ENCODE measurements around the gene C5orf52. TPM values are rescaled to one million over a fixed set of nuclear protein-coding genes. Genes with fewer than 3 reads are reported as not detected.
"Not testable (repeated sequence)": the region's sequence is repeated elsewhere in the genome, so short reads cannot be mapped to it uniquely, and the experiment has no call there.

Gene C5orf52
- total RNA-seq, 4 donors from 2014 or later: not detected

GRCh38 chr5:157690690-157691433 is 19.5 kb downstream of the C5orf52 start:
- DNase-seq (ENCODE audit: low spot score in 2 of 2): peak in 1 of 2 donors; percentile 53
- TF ChIP-seq POLR2A (IDR thresholded peaks at IDR 0.05): no peak
- TF ChIP-seq, protein P1, sequence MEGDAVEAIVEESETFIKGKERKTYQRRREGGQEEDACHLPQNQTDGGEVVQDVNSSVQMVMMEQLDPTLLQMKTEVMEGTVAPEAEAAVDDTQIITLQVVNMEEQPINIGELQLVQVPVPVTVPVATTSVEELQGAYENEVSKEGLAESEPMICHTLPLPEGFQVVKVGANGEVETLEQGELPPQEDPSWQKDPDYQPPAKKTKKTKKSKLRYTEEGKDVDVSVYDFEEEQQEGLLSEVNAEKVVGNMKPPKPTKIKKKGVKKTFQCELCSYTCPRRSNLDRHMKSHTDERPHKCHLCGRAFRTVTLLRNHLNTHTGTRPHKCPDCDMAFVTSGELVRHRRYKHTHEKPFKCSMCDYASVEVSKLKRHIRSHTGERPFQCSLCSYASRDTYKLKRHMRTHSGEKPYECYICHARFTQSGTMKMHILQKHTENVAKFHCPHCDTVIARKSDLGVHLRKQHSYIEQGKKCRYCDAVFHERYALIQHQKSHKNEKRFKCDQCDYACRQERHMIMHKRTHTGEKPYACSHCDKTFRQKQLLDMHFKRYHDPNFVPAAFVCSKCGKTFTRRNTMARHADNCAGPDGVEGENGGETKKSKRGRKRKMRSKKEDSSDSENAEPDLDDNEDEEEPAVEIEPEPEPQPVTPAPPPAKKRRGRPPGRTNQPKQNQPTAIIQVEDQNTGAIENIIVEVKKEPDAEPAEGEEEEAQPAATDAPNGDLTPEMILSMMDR (IDR thresholded peaks at IDR 0.05): no peak
- intact Hi-C loops (cut with DNase I; ENCODE audit: low total_unique reads): no loop called here
- 62 to 86% methylated on average over 40 to 53 of the region's 53 CpGs for WGBS, 2 donors
- no peak overlapping the region for H3K4me3 ChIP-seq (ENCODE audit: low read depth, poor library complexity, severe bottlenecking)

DNA sequence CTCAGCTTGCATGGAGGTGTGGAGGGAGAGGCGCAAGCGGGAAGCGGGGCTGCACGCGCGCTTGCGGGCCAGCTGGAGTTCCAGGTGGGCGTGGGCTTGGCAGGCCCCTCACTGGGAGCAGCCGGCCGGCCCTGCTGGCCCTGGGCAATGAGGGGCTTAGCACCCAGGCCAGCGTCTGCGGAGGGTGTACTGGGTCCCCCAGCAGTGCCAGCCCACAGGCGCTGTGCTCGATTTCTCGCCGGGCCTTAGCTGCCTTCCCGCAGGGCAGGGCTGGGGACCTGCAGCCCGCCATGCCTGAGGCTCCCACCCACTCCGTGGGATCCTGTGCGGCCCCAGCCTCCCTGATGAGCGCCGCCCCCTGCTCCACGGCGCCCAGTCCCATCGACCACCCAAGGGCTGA is 22.5 kb downstream of the C5orf52 start:
- DNase-seq (ENCODE audit: low spot score in 2 of 2); H3K4me3 ChIP-seq (ENCODE audit: low read depth, poor library complexity, severe bottlenecking); intact Hi-C loops (cut with DNase I; ENCODE audit: low total_unique reads): not testable (repeated sequence)
- 89 to 95% methylated on average over 24 to 25 of the region's 25 CpGs for WGBS, 2 donors

DNA sequence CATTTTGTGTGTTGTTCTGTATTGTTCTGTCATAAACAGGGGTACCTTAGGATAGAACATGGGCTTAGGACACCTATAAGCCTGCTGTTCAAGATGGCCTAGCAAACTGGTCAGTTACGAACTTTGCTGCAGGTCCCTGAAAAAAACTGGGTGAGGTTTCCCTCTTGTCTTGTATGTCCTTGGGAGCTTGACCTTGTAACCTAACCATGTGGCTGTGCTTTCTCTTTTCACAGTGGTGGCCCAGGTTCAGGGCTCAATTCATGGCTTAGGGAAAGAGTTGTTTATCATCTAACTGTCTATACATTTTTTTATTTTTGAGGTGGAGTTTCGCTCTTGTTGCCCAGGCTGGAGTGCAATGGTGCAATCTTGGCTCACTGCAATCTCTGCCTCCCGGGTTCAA is 24.8 kb downstream of the C5orf52 start:
- H3K4me3 ChIP-seq (ENCODE audit: low read depth, poor library complexity, severe bottlenecking); DNase-seq (ENCODE audit: low spot score in 2 of 2); intact Hi-C loops (cut with DNase I; ENCODE audit: low total_unique reads): not testable (repeated sequence)
- 91 to 96% methylated on average over 3 of the region's 3 CpGs for WGBS, 2 donors

GRCh38 chr5:157698674-157699073 is 27.3 kb downstream of the C5orf52 start:
- WGBS, 2 donors: 71 to 90% methylated on average over 4 of the region's 4 CpGs

DNA sequence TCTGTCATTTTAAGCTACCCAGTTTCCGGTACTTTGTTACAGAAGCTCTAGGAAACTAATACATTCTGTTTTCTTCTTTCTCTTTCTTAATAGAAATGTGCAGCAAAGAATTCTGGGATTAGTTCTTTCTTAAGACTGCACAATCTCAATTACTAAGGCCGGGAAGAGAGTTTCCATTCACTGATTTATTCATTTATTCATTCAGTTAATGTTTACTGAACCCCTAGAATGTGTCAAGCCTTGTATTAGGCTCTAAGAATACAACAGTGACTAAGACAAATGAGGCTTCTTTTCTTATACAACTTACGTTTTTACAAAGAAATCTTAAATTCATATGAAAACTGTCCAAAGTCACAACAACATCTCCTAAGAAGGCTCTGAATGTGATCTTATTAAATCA is 32.4 kb downstream of the C5orf52 start:
- H3K4me3 ChIP-seq (ENCODE audit: low read depth, poor library complexity, severe bottlenecking): no peak overlapping the region
- intact Hi-C loops (cut with DNase I; ENCODE audit: low total_unique reads): no loop called here
- WGBS, 2 donors: 74 to 75% methylated on average over 3 of the region's 3 CpGs
- TF ChIP-seq, protein P1 (IDR thresholded peaks at IDR 0.05): no peak
- TF ChIP-seq POLR2A (IDR thresholded peaks at IDR 0.05): no peak
- DNase-seq (ENCODE audit: low spot score in 2 of 2): no peak

More at GRCh38 chr5:157698674-157699073, 27.3 kb downstream of the C5orf52 start:
- H3K4me3 ChIP-seq (ENCODE audit: low read depth, poor library complexity, severe bottlenecking); DNase-seq (ENCODE audit: low spot score in 2 of 2); intact Hi-C loops (cut with DNase I; ENCODE audit: low total_unique reads): not testable (repeated sequence)

DNA sequence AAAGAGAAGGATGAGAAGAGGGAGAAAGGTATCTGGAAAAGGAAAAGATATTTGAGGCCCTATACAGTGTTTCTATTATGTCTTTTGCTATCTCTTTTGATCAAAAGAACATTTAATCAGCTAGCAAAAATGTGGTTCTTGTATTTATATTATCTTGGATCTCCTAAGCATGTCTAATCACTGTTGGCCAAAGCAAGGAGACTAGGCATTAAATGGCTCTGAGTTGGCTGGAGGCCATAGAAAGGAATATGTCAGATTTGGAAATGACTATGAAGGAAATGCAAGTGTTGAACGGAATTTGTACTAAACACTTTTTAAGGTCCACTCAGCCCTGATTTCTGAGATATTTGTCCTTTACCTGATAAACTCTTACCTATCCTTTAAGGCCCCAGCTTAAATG is 37.5 kb downstream of the C5orf52 start:
- H3K4me3 ChIP-seq (ENCODE audit: low read depth, poor library complexity, severe bottlenecking): no peak overlapping the region
- 58 to 64% methylated on average over 1 of the region's 1 CpG for WGBS, 2 donors
- DNase-seq (ENCODE audit: low spot score in 2 of 2): no peak
- intact Hi-C loops (cut with DNase I; ENCODE audit: low total_unique reads): no loop called here
- no peak for TF ChIP-seq POLR2A (IDR thresholded peaks at IDR 0.05)
- TF ChIP-seq, protein P1 (IDR thresholded peaks at IDR 0.05): no peak

GRCh38 chr5:157709346-157709745 is 38.0 kb downstream of the C5orf52 start:
- intact Hi-C loops (cut with DNase I; ENCODE audit: low total_unique reads): no loop called here
- H3K4me3 ChIP-seq (ENCODE audit: low read depth, poor library complexity, severe bottlenecking): no peak overlapping the region
- no peak for DNase-seq (ENCODE audit: low spot score in 2 of 2)
- TF ChIP-seq POLR2A (IDR thresholded peaks at IDR 0.05): no peak
- TF ChIP-seq, protein P1 (IDR thresholded peaks at IDR 0.05): no peak
